ENCODE data around the gene CACHD1. TPM values are rescaled to one million over a fixed set of nuclear protein-coding genes. Genes with fewer than 3 reads are reported as not detected.

Gene CACHD1
- total RNA-seq, 1 donor from 2014 or later = 32.0 TPM

- Histone ChIP-seq H3K9me3 (no peaks in the 10 kb centered on the region), H3K27me3 (ENCODE audit: low read depth) (no peaks in the 10 kb centered on the region), H3K27ac (no peak overlapping the region), H3K36me3 (no peaks in the 10 kb centered on the region), H3K4me1 (peaks cover 21% of the 10 kb centered on the region), H3K4me3 (no peak overlapping the region)
- intact Hi-C loops (cut with DNase I) = no loop called here
- DNase-seq = no peak
- TF ChIP-seq CTCF (IDR thresholded peaks at IDR 0.05) = no peak
- ATAC-seq = no peak
Observed at GRCh38 chr1:64527165-64527564, 57.2 kb downstream of the CACHD1 start.

- Histone ChIP-seq H3K27me3 (ENCODE audit: low read depth) (no peaks in the 10 kb centered on the region), H3K36me3 (no peaks in the 10 kb centered on the region), H3K27ac (no peak overlapping the region), H3K4me3 (no peak overlapping the region), H3K4me1 (peaks cover 21% of the 10 kb centered on the region), H3K9me3 (no peaks in the 10 kb centered on the region)
- DNase-seq (no peak), ATAC-seq (no peak)
- TF ChIP-seq CTCF (IDR thresholded peaks at IDR 0.05) = no peak
- intact Hi-C loops (cut with DNase I) = no loop called here
Observed at GRCh38 chr1:64527786-64528185, 57.9 kb downstream of the CACHD1 start.

- intact Hi-C loops (cut with DNase I) = no loop called here
- no peak for DNase-seq
- Histone ChIP-seq H3K27me3 (ENCODE audit: low read depth) (no peaks in the 10 kb centered on the region), H3K4me3 (no peak overlapping the region), H3K4me1 (peaks cover 15% of the 10 kb centered on the region), H3K36me3 (no peaks in the 10 kb centered on the region), H3K27ac (no peak overlapping the region), H3K9me3 (no peaks in the 10 kb centered on the region)
- no peak for ATAC-seq
- TF ChIP-seq CTCF (IDR thresholded peaks at IDR 0.05) = no peak
Observed at GRCh38 chr1:64530969-64531692, 61.2 kb downstream of the CACHD1 start.

GRCh38 chr1:64532646-64533045, 62.7 kb downstream of the CACHD1 start:
- intact Hi-C loops (cut with DNase I) = no loop called here
- ATAC-seq = no peak
- peaks cover 21% of the 10 kb centered on the region for H3K4me1 ChIP-seq
- no peak overlapping the region for H3K4me3 ChIP-seq
- TF ChIP-seq CTCF (IDR thresholded peaks at IDR 0.05) = no peak
- no peak overlapping the region for H3K27ac ChIP-seq
- H3K9me3 ChIP-seq = no peaks in the 10 kb centered on the region
- H3K36me3 ChIP-seq = no peaks in the 10 kb centered on the region
- no peak for DNase-seq
- no peaks in the 10 kb centered on the region for H3K27me3 ChIP-seq (ENCODE audit: low read depth)

GRCh38 chr1:64535938-64536835, 66.3 kb downstream of the CACHD1 start:
- TF ChIP-seq CTCF (IDR thresholded peaks at IDR 0.05) = no peak
- ATAC-seq (peak in 1 of 2 donors; percentile 18), DNase-seq (no peak)
- Histone ChIP-seq H3K27me3 (ENCODE audit: low read depth) (no peaks in the 10 kb centered on the region), H3K27ac (peak overlapping the region; percentile 57), H3K9me3 (no peaks in the 10 kb centered on the region), H3K36me3 (no peaks in the 10 kb centered on the region), H3K4me1 (peaks cover 51% of the 10 kb centered on the region), H3K4me3 (peak overlapping the region; percentile 4)
- intact Hi-C loops (cut with DNase I) = no loop called here
